ENCODE measurements around the gene PRXL2B.
"Not testable (repeated sequence)": the region's sequence is repeated elsewhere in the genome, so short reads cannot be mapped to it uniquely, and the experiment has no call there.

Gene PRXL2B

GRCh38 chr1:2550309-2550861, 36.2 kb upstream of the PRXL2B start:
- not testable (repeated sequence) for DNase-seq (ENCODE audit: low read depth in 2 of 2)

DNA sequence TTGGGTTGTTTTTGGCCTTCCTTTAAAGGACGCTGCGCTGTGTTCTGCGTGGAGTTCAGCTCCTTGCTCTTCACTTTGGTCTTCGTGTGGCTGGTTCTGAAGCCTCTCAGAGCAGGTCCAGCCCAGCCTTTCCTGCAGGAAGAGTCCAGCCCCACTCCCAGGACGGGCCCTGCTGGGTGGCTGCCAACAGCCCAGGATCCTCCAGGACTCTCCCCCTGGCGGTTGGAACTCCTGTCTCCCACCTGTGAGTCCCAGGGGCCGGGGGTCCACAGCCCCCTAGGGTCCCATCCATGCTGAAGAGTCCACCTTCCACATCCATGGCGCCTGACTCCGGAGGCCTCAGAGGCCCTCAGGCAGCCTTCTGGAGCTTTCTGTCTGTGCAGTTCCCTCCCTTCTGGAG, 35.0 kb upstream of the PRXL2B start:
- DNase-seq (ENCODE audit: low read depth in 2 of 2): not testable (repeated sequence)

DNA sequence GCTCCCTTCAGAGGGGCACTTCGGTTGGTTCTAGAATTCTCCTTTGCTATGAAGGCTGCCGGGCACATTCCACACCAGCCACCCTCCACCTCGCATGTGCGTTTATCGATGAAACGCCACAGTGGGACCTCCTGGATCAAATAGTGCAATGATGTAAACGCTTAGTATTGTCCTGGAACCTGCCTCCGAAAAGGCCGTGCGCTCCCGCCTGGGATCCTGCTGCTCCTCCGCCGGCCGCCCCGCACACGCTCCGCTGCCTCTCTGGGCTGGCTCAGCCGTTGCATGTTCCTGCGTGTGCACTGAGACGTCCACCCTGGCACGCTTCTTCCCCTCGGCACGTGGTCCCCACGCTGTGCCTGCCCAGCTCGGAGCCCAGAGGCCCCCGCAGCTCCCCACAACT, 34.4 kb upstream of the PRXL2B start:
- DNase-seq (ENCODE audit: low read depth in 2 of 2): no peak

- not testable (repeated sequence) for DNase-seq (ENCODE audit: low read depth in 2 of 2)
Observed at GRCh38 chr1:2553076-2553475, 33.5 kb upstream of the PRXL2B start.

GRCh38 chr1:2553871-2554620, 32.5 kb upstream of the PRXL2B start:
- DNase-seq (ENCODE audit: low read depth in 2 of 2): no peak

- no peak for DNase-seq (ENCODE audit: low read depth in 2 of 2)
Observed at GRCh38 chr1:2554621-2555387, 31.8 kb upstream of the PRXL2B start.

DNA sequence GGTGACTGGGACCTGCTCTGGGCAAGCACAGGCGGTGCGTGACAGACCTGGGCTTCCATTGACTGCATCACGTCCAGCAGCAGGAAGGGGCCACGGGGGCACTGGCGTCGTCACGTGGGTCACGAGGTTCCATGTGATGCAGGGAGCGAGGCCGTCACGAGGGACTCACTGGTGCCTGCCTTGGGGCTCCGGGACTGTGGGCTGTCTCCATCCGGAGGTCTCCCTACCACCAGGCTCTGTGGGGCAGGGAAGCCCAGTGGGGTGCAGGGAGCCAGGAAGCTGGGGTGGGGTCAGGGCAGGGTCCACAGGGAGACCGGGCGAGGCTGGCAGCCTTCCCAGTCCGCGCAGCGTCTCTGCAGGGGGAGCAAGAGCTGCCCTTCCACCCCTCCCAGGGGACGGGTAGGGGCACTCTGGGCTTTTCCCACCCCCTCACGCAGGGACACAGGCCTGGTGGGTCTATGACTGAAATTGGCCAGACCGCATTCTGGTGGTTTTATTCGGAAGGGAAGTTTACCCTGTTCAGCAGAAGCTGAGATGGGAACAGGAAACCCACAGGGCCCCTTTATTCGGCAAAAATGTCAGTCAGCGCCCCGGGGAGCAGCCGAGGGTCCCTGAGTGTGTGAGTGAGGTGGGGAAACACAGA, 30.8 kb upstream of the PRXL2B start:
- no peak for DNase-seq (ENCODE audit: low read depth in 2 of 2)

DNA sequence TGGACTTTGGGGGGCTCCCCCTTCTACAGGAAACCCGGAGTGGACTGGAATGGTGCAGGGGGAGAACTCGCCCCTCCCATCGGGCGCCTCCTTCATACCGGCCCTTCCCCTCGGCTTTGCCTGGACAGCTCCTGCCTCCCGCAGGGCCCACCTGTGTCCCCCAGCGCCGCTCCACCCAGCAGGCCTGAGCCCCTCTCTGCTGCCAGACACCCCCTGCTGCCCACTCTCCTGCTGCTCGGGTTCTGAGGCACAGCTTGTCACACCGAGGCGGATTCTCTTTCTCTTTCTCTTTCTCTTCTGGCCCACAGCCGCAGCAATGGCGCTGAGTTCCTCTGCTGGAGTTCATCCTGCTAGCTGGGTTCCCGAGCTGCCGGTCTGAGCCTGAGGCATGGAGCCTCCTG, 30.3 kb upstream of the PRXL2B start, which contains the start of gene TNFRSF14:
Gene TNFRSF14, plus strand, starts transcription at position 95 of the 401 bp plus-strand sequence. Its CDS starts 294 bp downstream, at position 389.
- DNase-seq (ENCODE audit: low read depth in 2 of 2): peak in 1 of 2 donors; percentile 64

DNA sequence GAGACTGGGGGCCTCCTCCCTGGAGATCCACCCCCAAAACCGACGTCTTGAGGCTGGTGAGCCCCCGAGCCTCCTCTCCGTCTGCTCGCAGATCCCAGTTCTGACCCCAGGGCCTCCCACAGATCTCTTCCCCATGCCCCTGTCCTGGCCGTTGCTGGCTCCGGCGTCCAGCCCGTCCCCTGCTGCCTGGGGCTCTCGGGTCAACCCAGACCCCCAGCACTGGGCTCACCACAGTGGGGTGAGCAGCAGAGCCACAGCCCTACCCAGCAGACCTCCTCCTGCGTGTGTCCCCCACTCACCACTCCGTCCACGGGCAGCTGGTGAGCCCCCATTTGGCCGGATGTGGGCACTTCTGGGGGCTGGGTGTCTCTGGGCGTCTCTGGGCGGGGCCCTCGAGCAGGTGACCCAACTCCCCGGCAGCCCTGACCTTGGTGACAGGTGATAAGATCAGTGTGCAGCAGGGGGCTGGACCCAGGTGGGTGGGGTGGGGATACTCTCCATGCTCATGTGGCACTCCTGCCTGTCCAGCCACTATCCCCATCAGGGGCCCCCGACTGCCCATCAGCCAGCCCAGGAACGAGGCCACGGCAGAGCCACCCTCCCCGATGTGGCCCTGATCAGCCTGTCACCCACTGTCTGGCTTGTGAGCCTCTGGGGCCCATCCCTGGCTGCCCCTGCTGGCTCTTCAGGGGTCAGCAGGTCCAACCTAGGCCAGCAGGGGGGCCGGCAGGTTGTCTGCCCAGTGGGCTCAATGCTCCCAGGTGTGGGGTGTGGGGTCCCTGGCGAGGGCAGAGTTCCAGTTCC, 29.7 kb upstream of the PRXL2B start:
- no peak for DNase-seq (ENCODE audit: low read depth in 2 of 2)

DNA sequence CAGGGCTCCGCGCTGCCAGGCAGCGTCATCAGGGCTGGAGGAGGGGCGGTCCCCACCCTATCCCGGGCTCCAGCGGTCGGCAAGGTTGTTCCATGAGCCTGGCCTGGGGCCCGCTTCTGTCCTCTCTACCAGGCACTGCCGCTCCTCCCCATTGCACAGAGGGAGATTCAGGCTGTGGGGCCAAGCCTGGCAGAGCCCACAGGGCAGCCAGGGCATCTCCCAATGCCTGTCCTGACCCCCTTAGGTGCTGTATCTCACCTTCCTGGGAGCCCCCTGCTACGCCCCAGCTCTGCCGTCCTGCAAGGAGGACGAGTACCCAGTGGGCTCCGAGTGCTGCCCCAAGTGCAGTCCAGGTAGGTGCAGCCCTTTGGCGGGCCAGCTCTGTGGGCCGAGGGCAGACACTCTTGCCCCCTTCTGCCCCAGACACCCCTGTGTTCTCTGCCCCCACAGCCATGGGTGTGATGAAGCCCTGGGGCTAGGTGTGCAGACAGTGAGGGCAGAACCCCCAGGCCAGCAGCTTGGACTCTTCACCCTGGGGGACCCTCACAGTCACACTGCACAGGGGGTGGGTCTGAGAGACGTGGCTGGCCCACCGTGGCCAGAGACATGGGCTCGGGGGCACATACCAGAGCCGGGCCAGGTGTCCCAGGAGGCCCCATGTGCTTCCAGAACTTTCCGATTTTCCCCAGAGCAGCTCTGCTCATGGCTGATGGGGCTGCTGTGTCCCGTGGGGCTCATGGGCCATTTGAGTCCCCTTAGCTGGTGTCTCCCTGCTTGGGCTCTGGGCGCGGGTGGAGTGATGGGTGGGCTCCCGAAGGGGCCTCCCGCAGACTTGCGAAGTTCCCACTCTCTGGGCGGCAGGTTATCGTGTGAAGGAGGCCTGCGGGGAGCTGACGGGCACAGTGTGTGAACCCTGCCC, 28.8 kb upstream of the PRXL2B start:
- DNase-seq (ENCODE audit: low read depth in 2 of 2): no peak

GRCh38 chr1:2558420-2558819, 28.2 kb upstream of the PRXL2B start:
- no peak for DNase-seq (ENCODE audit: low read depth in 2 of 2)

DNA sequence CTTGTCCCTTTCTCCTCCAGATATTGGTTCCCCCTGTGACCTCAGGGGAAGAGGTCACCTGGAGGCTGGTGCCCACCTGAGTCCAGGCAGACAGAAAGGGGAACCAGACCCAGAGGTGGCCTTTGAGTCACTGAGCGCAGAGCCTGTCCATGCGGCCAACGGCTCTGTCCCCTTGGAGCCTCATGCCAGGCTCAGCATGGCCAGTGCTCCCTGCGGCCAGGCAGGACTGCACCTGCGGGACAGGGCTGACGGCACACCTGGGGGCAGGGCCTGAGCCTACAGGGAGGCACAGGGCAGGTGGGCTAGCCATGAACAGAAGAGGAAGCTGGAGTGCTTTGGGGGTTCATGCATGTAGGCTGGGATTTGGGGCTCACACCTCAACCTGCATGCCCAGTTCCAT, 27.7 kb upstream of the PRXL2B start:
- no peak for DNase-seq (ENCODE audit: low read depth in 2 of 2)

DNA sequence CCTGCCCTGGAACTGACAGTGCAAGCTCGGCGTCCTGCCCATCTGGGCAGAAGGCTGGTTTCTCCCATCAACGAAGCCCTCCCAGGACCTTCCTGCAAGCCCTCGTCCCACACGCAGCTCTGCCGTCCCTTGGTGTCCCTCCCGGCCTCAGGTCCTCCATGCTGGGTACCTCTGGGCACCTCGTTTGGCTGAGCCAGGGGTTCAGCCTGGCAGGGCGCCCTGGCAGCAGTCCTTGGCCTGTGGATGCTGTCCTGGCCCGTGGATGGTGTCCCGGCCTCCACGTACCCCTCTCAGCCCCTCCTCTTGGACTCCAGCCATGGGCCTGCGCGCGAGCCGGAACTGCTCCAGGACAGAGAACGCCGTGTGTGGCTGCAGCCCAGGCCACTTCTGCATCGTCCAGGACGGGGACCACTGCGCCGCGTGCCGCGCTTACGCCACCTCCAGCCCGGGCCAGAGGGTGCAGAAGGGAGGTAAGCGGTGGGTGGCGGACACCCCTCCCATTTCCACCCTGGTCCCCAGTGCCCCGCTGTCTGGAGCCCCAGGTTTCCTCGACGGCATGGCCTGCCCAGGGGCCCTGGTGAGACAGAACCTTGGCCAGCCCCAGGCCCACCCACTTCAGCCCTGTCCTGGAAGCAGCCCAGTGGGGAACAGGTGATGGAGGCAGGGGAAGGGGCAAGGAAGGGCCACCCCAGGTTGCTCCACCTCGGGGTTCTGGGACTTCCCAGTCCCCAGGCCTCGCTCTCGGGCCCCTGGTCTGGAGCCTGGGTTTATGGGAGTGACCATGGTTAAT, 26.9 kb upstream of the PRXL2B start:
- DNase-seq (ENCODE audit: low read depth in 2 of 2): no peak

GRCh38 chr1:2560299-2561073, 26.1 kb upstream of the PRXL2B start:
- DNase-seq (ENCODE audit: low read depth in 2 of 2): no peak

DNA sequence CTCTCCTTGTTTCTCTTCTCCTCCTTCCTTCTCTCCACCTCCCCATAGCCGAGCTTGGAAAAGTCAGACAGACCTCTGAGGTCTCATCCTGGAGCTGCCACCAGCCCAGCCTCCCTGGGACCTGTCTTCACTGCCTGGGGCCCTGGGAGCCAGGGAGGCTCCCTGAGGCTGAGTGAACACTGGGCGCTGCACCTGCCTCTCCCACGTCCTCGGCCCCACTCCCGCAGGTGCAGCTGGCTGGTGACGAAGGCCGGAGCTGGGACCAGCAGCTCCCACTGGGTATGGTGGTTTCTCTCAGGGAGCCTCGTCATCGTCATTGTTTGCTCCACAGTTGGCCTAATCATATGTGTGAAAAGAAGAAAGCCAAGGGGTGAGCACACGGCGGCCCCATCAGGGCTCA, 25.1 kb upstream of the PRXL2B start:
- no peak for DNase-seq (ENCODE audit: low read depth in 2 of 2)

DNA sequence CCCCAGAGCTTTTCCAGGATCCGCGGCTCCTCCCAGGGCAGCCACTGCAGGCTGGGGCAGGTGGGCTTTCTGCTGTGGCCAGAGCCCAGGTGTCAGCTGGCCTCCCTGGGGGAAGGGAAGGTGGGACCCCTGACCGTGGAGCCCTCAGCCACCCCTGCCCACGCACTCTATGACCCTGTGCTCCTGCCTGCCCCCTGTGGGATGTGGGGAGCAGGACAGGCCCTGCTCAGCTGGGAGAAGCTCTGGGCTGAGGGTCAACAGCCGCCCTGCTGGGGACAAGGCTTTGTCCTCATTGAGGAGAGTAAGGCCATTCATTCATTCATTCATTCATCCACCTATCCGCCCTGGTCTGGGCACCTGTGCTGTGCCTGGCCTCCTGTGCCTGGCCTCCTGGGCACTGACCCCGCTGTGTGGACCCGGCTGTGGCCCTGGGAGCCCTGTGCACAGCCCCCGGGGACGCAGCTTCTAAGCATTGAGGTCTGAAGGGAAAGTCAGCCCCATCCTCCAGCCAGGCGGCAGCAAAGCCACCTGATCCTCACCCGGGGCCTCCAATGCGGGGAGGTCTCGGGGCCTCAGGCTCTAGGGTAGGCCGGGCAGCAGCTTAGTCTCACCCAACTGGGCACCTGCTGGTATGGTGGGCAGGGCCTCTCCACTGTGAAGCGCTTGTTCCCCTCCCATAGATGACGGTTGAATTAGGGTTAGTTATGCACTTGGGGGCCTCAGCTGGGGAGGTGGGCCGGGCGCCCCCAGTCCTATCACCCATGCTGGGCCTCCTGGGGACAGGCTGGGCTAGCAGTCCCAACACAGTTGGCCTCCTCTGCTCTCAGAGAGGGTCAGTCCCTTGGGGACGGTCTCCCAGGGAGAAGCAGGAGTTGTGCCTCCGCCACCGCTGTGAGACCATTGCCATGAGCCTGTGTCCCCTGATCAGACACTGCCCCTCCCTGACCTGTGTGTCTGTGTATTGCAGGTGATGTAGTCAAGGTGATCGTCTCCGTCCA, 24.4 kb upstream of the PRXL2B start:
- no peak for DNase-seq (ENCODE audit: low read depth in 2 of 2)

DNA sequence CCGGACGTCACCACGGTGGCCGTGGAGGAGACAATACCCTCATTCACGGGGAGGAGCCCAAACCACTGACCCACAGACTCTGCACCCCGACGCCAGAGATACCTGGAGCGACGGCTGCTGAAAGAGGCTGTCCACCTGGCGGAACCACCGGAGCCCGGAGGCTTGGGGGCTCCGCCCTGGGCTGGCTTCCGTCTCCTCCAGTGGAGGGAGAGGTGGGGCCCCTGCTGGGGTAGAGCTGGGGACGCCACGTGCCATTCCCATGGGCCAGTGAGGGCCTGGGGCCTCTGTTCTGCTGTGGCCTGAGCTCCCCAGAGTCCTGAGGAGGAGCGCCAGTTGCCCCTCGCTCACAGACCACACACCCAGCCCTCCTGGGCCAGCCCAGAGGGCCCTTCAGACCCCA, 23.4 kb upstream of the PRXL2B start:
- DNase-seq (ENCODE audit: low read depth in 2 of 2): no peak

Data from activated CD8-positive, alpha-beta memory T cell treated with anti-CD3 and anti-CD28 coated beads for 4 hours (primary cell).